ENCODE results near the gene TMEM117.

The TMEM117 gene

DNA sequence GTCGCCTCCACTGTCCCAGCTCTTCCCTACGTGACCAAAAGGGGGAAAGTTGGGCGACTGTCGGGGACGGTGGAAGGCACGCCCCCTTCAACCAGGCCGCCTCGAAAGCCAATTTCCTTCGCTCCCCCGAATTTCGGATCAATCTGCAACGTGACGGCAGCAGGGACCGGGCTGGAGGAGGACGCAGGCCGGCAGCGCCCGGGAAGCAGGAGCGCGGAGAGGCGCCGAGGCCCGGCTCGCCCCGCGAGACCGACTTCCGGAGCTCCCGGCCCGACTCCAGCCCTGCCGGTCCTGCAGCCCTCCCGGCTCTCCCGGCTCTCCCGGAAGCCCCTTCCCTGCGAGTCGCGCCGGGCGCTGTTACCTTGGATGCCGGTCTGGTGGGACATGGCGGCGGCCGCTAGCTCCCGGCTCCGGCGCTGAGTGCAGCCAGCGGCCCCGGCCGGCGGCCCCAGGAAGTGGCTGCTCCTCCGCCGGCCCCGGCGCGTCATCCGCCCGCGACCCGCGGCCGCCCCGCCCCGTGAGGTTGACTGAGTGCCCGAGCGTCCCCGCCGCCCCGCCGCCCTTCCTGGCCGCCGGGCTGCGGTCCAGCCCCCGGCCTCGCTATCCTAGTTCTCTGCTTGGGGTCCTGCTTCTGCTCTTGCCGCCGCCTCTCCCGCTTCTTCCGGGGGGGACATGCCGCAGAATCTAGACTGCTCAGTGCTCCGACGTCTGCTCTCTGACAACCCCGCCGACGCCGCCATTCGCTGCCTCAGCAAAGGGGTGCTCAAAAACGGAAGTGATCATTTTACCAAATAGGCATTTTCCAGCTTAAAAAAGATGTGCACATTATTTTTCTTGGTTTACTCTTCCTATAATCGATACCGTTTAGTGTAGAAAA lies 29.8 kb upstream of the TMEM117 start, which contains the start of gene TWF1 (continued):
- TF ChIP-seq ZNF843 (tag by site-specific recombination; IDR thresholded peaks at IDR 0.05) (no peak), ZNF830 (tag by site-specific recombination; IDR thresholded peaks at IDR 0.05; ENCODE audit: low read depth) (no peak), ZBTB21 (tag by site-specific recombination; IDR thresholded peaks at IDR 0.05) (no peak), ZSCAN16 (tag by site-specific recombination; IDR thresholded peaks at IDR 0.05) (no peak), ZNF341 (tag by site-specific recombination; IDR thresholded peaks at IDR 0.05; ENCODE audit: low read depth) (peak; percentile 91), ZNF391 (tag by site-specific recombination; IDR thresholded peaks at IDR 0.05; ENCODE audit: borderline replicate concordance, low read depth) (no peak), TRIM28 (IDR thresholded peaks at IDR 0.05; ENCODE audit: borderline replicate concordance, low read length) (no peak), HOXD13 (CRISPR knock-in tag; IDR thresholded peaks at IDR 0.05; ENCODE audit: borderline replicate concordance) (no peak), ZNF76 (tag by site-specific recombination; IDR thresholded peaks at IDR 0.05; ENCODE audit: borderline replicate concordance, low read depth) (peak; percentile 83), ZNF544 (tag by site-specific recombination; IDR thresholded peaks at IDR 0.05) (no peak), ZNF660 (tag by site-specific recombination; IDR thresholded peaks at IDR 0.05) (peak; percentile 57), ZNF521 (tag by site-specific recombination; IDR thresholded peaks at IDR 0.05) (no peak), GFI1B (tag by site-specific recombination; IDR thresholded peaks at IDR 0.05) (no peak; the same call in 1 of the 2 replicates), ZNF416 (tag by site-specific recombination; IDR thresholded peaks at IDR 0.05) (no peak), ZNF133 (tag by site-specific recombination; IDR thresholded peaks at IDR 0.05) (no peak), ZNF626 (tag by site-specific recombination; IDR thresholded peaks at IDR 0.05) (no peak), ZNF10 (tag by site-specific recombination; IDR thresholded peaks at IDR 0.05) (no peak), ZNF274 (IDR thresholded peaks at IDR 0.05; ENCODE audit: low read length) (no peak), ZNF274 (tag by site-specific recombination; IDR thresholded peaks at IDR 0.05; ENCODE audit: borderline replicate concordance) (no peak), SP3 (tag by site-specific recombination; IDR thresholded peaks at IDR 0.05) (no peak), ZNF292 (tag by site-specific recombination; IDR thresholded peaks at IDR 0.05; ENCODE audit: borderline replicate concordance, low read depth) (no peak), BCL11B (tag by site-specific recombination; IDR thresholded peaks at IDR 0.05; ENCODE audit: low read depth) (no peak), ZSCAN30 (tag by site-specific recombination; IDR thresholded peaks at IDR 0.05) (peak; percentile 100)
- TF ChIP-seq, protein P1, sequence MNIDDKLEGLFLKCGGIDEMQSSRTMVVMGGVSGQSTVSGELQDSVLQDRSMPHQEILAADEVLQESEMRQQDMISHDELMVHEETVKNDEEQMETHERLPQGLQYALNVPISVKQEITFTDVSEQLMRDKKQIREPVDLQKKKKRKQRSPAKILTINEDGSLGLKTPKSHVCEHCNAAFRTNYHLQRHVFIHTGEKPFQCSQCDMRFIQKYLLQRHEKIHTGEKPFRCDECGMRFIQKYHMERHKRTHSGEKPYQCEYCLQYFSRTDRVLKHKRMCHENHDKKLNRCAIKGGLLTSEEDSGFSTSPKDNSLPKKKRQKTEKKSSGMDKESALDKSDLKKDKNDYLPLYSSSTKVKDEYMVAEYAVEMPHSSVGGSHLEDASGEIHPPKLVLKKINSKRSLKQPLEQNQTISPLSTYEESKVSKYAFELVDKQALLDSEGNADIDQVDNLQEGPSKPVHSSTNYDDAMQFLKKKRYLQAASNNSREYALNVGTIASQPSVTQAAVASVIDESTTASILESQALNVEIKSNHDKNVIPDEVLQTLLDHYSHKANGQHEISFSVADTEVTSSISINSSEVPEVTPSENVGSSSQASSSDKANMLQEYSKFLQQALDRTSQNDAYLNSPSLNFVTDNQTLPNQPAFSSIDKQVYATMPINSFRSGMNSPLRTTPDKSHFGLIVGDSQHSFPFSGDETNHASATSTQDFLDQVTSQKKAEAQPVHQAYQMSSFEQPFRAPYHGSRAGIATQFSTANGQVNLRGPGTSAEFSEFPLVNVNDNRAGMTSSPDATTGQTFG (tag by site-specific recombination; IDR thresholded peaks at IDR 0.05; ENCODE audit: borderline replicate concordance): no peak
- TF ChIP-seq, protein P2, sequence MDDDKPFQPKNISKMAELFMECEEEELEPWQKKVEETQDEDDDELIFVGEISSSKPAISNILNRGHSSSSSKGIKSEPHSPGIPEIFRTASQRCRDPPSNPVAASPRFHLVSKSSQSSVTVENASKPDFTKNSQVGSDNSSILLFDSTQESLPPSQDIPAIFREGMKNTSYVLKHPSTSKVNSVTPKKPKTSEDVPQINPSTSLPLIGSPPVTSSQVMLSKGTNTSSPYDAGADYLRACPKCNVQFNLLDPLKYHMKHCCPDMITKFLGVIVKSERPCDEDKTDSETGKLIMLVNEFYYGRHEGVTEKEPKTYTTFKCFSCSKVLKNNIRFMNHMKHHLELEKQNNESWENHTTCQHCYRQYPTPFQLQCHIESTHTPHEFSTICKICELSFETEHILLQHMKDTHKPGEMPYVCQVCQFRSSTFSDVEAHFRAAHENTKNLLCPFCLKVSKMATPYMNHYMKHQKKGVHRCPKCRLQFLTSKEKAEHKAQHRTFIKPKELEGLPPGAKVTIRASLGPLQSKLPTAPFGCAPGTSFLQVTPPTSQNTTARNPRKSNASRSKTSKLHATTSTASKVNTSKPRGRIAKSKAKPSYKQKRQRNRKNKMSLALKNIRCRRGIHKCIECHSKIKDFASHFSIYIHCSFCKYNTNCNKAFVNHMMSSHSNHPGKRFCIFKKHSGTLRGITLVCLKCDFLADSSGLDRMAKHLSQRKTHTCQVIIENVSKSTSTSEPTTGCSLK (tag by site-specific recombination; IDR thresholded peaks at IDR 0.05): no peak
- TF ChIP-seq, protein P3, sequence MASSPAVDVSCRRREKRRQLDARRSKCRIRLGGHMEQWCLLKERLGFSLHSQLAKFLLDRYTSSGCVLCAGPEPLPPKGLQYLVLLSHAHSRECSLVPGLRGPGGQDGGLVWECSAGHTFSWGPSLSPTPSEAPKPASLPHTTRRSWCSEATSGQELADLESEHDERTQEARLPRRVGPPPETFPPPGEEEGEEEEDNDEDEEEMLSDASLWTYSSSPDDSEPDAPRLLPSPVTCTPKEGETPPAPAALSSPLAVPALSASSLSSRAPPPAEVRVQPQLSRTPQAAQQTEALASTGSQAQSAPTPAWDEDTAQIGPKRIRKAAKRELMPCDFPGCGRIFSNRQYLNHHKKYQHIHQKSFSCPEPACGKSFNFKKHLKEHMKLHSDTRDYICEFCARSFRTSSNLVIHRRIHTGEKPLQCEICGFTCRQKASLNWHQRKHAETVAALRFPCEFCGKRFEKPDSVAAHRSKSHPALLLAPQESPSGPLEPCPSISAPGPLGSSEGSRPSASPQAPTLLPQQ (tag by site-specific recombination; IDR thresholded peaks at IDR 0.05): peak; percentile 59; the same call in 1 of the 2 replicates
- TF ChIP-seq, protein P4, sequence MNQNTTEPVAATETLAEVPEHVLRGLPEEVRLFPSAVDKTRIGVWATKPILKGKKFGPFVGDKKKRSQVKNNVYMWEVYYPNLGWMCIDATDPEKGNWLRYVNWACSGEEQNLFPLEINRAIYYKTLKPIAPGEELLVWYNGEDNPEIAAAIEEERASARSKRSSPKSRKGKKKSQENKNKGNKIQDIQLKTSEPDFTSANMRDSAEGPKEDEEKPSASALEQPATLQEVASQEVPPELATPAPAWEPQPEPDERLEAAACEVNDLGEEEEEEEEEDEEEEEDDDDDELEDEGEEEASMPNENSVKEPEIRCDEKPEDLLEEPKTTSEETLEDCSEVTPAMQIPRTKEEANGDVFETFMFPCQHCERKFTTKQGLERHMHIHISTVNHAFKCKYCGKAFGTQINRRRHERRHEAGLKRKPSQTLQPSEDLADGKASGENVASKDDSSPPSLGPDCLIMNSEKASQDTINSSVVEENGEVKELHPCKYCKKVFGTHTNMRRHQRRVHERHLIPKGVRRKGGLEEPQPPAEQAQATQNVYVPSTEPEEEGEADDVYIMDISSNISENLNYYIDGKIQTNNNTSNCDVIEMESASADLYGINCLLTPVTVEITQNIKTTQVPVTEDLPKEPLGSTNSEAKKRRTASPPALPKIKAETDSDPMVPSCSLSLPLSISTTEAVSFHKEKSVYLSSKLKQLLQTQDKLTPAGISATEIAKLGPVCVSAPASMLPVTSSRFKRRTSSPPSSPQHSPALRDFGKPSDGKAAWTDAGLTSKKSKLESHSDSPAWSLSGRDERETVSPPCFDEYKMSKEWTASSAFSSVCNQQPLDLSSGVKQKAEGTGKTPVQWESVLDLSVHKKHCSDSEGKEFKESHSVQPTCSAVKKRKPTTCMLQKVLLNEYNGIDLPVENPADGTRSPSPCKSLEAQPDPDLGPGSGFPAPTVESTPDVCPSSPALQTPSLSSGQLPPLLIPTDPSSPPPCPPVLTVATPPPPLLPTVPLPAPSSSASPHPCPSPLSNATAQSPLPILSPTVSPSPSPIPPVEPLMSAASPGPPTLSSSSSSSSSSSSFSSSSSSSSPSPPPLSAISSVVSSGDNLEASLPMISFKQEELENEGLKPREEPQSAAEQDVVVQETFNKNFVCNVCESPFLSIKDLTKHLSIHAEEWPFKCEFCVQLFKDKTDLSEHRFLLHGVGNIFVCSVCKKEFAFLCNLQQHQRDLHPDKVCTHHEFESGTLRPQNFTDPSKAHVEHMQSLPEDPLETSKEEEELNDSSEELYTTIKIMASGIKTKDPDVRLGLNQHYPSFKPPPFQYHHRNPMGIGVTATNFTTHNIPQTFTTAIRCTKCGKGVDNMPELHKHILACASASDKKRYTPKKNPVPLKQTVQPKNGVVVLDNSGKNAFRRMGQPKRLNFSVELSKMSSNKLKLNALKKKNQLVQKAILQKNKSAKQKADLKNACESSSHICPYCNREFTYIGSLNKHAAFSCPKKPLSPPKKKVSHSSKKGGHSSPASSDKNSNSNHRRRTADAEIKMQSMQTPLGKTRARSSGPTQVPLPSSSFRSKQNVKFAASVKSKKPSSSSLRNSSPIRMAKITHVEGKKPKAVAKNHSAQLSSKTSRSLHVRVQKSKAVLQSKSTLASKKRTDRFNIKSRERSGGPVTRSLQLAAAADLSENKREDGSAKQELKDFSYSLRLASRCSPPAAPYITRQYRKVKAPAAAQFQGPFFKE (tag by site-specific recombination; IDR thresholded peaks at IDR 0.05; ENCODE audit: borderline replicate concordance): no peak
